Chondrocyte (in vitro differentiated cells): ENCODE results near the gene DUSP2. TPM values are rescaled to one million over a fixed set of nuclear protein-coding genes. Genes with fewer than 3 reads are reported as not detected.

Experiments used
- DNase-seq: peaks from one replicate; pipeline ENCODE4 v3.0.0; 2021; ENCODE audit warnings: mixed read lengths, low spot score
- H3K27ac Mint-ChIP-seq: one replicate; pipeline ENCODE4 v1.8.0; 2021; ENCODE audit warnings: mild to moderate bottlenecking, moderate library complexity, mixed read lengths; ENCODE audit not compliant: unreplicated experiment
- H3K27me3 Mint-ChIP-seq: 2 replicates; pipeline ENCODE4 v1.8.0; 2021; ENCODE audit warnings: low read depth, mixed read lengths
- H3K36me3 Mint-ChIP-seq: 2 replicates; pipeline ENCODE4 v1.8.0; 2021; ENCODE audit warnings: low read depth, mixed read lengths
- H3K4me1 Mint-ChIP-seq: 2 replicates; pipeline ENCODE4 v1.8.0; 2021; ENCODE audit warnings: low read depth, mild to moderate bottlenecking, mixed read lengths
- H3K4me3 Mint-ChIP-seq: one replicate; pipeline ENCODE4 v1.8.0; 2021; ENCODE audit warnings: mild to moderate bottlenecking, moderate library complexity, mixed read lengths; ENCODE audit not compliant: unreplicated experiment
- H3K9me3 Mint-ChIP-seq: 2 replicates; pipeline ENCODE4 v1.8.0; 2021; ENCODE audit warnings: low read depth, mixed read lengths
- total RNA-seq: library from RNA; stranded (reverse); gene quantifications from 3 replicates; pipeline ENCODE4 v1.2.1, GENCODE V29; 2021
- TF ChIP-seq, protein P1 (sequence below): fragments of 200-600 bp; sonication (generic); IDR thresholded peaks from 2 replicates; pipeline ENCODE4 v1.5.0; 2021; ENCODE audit warnings: antibody characterized with exemption, mild to moderate bottlenecking, moderate library complexity

DUSP2 gene
- total RNA-seq, 1 donor from 2014 or later: 1.1 TPM

DNA sequence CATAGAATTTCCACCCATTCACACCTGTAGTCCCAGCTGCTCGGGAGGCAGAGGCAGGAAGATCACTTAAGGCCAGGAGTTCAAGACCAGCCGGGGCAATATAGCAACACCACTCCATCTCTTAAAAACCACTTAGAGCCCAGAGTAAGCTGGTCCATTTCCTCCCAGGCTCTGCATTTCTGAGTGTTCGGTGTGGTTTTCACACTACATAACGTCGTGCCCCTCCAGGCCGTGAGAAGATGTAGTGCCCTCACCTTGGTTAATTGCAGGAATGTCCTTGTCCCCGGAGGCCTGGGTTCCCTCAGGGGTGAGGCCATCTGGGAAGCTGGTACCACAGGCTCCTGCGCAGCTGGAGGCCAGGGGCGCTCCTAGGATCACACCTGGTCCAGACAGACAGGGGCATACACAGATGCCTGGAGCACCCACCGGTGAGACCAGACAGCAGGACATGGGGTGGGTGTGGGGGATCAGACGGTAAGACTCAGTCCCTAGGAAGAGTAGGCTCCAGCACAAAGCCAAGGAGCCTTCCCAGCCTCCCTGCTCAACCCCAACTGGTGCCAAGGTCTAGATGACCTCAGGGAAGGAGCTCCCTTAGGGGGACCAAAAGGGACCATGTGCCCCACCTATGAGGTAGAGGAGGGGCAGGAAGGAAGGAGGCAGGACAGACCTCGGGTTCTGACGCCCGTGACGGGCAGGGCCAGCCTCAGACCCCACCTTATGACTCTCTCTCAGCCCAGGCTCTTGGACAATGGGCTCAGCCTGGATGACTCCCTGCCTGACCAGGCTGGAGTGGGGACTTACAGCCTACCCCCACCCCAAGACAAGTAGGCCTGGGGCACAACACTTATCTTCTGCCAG lies 7.7 kb downstream of the DUSP2 start:
- TF ChIP-seq, protein P1, sequence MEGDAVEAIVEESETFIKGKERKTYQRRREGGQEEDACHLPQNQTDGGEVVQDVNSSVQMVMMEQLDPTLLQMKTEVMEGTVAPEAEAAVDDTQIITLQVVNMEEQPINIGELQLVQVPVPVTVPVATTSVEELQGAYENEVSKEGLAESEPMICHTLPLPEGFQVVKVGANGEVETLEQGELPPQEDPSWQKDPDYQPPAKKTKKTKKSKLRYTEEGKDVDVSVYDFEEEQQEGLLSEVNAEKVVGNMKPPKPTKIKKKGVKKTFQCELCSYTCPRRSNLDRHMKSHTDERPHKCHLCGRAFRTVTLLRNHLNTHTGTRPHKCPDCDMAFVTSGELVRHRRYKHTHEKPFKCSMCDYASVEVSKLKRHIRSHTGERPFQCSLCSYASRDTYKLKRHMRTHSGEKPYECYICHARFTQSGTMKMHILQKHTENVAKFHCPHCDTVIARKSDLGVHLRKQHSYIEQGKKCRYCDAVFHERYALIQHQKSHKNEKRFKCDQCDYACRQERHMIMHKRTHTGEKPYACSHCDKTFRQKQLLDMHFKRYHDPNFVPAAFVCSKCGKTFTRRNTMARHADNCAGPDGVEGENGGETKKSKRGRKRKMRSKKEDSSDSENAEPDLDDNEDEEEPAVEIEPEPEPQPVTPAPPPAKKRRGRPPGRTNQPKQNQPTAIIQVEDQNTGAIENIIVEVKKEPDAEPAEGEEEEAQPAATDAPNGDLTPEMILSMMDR: no peak
- H3K27me3 Mint-ChIP-seq: peaks cover 31% of the 10 kb centered on the region
- no peak overlapping the region for H3K27ac Mint-ChIP-seq
- no peaks in the 10 kb centered on the region for H3K4me1 Mint-ChIP-seq
- H3K9me3 Mint-ChIP-seq: no peaks in the 10 kb centered on the region
- no peak overlapping the region for H3K4me3 Mint-ChIP-seq
- DNase-seq: peak; percentile 69
- H3K36me3 Mint-ChIP-seq: no peaks in the 10 kb centered on the region

DNA sequence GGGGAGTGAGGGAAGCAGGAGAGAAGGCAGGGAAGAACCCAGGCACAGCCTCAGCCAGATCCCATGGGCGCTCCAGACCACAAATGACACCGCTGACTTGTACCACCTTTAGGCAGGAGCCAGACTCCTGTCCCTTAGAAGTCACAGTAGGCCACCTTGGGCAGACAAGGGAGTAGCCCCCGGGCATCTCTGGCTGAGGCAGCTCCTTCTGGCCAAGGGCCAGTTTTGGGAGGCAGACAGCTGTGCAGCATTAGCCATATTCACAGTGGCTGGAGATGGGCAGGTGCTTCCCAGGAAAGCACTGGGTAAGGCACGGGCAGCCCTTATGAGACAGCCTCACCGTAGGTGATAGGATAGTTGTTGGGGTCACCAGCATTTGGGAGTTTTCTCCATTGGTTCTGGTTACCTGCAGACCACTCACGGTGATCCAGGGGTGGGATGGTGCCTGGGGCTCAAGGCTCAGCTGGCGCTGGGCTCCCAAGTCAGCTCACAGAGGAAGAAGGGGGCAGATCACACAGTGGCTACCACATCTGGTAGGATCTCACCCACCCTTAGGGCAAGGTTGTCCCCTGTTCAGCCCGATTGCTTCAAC lies 9.0 kb downstream of the DUSP2 start:
- H3K36me3 Mint-ChIP-seq: no peaks in the 10 kb centered on the region
- peaks cover 39% of the 10 kb centered on the region for H3K27me3 Mint-ChIP-seq
- no peak overlapping the region for H3K4me3 Mint-ChIP-seq
- no peak for DNase-seq
- H3K27ac Mint-ChIP-seq: no peak overlapping the region
- H3K9me3 Mint-ChIP-seq: no peaks in the 10 kb centered on the region
- no peaks in the 10 kb centered on the region for H3K4me1 Mint-ChIP-seq
- TF ChIP-seq, protein P1: no peak

DNA sequence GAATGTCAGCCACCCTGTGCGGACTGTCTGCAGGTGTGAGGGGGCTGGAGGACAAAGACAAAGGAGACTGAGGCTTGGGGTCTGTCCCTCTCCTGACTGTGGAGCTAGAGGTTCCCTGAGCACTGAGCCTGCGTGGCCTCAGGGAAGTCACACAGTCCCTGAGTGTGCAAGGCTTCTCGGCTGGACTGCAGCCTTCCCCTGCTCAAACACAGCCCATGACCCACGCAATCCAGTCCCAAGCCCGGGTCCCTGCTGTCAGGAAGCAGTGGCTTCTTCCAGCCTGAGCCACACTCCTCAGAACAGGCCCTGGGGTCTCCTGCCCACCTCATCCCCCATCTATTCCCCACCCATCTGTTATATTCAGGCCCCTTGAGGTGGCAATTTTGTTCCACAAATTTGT lies 9.6 kb downstream of the DUSP2 start:
- Mint-ChIP-seq H3K27ac (no peak overlapping the region), H3K27me3 (peaks cover 45% of the 10 kb centered on the region), H3K4me1 (no peaks in the 10 kb centered on the region), H3K36me3 (no peaks in the 10 kb centered on the region), H3K4me3 (no peak overlapping the region), H3K9me3 (no peaks in the 10 kb centered on the region)
- TF ChIP-seq, protein P1: no peak
- DNase-seq: no peak

DNA sequence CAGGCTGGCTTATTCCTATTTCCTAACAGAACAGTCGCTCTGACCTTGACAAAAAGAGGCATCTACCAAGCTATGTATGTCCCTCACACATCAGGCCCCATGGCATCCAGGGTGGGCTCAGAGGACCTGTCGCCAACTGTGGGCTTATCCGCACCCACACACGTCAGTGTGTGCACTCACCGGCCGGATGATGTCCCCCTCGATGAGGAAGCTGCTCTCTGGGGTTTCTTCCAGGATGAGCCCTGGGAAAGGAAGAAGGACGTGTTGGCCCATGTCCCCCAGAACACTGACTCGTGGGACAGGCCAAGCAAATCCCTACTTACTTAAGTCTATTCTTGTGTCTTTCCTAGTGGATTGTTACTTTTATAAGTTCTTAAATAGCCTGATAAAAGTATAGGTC lies 10.1 kb downstream of the DUSP2 start:
- H3K4me3 Mint-ChIP-seq: no peak overlapping the region
- H3K27me3 Mint-ChIP-seq: peaks cover 49% of the 10 kb centered on the region
- TF ChIP-seq, protein P1: no peak
- no peak for DNase-seq
- H3K36me3 Mint-ChIP-seq: no peaks in the 10 kb centered on the region
- H3K9me3 Mint-ChIP-seq: no peaks in the 10 kb centered on the region
- H3K4me1 Mint-ChIP-seq: no peaks in the 10 kb centered on the region
- no peak overlapping the region for H3K27ac Mint-ChIP-seq

DNA sequence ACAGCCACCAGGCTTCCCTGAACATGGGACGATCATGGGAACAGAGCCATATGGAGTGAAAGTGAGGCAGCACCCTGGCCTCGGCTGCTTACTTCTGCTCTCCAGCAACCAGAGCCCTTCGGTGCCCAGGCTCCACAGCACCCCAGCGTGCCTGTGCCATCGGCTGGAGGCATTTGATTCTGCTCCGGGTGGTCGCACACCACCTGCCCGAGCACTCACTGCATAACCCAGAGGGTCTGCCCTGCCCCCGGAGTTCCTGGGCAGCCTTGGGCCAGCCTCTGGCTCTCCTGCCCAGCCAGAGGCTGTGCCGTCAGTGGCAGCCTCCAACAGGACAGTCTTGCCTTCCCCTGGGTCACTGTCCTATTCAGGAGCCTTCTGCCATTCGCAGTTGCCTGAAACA lies 10.8 kb downstream of the DUSP2 start:
- TF ChIP-seq, protein P1: no peak
- DNase-seq: no peak
- no peaks in the 10 kb centered on the region for H3K36me3 Mint-ChIP-seq
- H3K4me1 Mint-ChIP-seq: no peaks in the 10 kb centered on the region
- H3K27me3 Mint-ChIP-seq: peaks cover 56% of the 10 kb centered on the region
- no peaks in the 10 kb centered on the region for H3K9me3 Mint-ChIP-seq
- H3K27ac Mint-ChIP-seq: no peak overlapping the region
- no peak overlapping the region for H3K4me3 Mint-ChIP-seq
